Measurements from ENCODE around the gene BMP5. TPM values are rescaled to one million over a fixed set of nuclear protein-coding genes. Genes with fewer than 3 reads are reported as not detected.

Gene BMP5
- polyA plus RNA-seq, 10 donors = 9.5 to 20.3 (median 11.0) TPM

DNA sequence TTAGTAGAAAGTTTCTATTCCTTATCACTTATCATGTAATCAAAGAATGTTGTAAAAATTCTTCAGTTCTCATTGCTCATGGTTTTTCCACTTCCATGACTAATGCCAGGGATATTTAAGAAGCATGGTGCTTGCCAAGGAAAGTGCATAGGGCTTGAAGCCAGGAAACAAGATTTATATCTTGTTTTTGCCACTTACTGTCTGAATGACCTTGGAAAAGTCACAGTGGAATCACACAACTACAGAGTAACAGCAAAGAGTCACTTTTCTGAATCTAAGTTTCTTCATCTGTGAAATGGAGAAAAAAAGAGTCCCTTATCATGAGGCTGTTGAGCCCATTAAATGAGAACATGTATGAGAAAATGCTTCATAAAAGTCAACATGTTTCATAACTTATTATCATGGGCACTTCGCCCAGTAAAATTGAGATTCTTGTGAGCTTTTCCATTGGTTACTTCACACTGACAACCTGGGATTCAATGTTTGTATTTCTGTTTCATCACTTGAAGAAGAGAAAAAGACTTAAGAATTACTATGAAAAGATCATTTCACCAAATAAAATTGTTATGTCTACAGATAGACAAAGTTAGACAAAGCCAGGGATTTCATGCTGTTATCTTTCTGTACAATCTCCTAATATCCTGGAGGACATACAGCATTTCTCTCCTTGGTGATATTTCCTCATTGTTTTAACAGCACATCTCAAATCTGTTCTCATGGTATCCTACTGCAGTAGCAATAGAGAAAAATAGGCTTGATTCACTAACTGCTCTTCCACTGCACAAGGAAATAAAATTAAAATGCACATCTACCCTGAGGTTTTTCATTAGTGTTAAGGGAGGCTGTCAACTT, 7.6 kb upstream of the BMP5 start:
- peak in 2 of 3 donors; percentile 35 to 52 for DNase-seq

- DNase-seq = peak in 1 of 3 donors; percentile 71
Measured at GRCh38 chr6:55877283-55877682, 1.9 kb upstream of the BMP5 start.

- peak in 1 of 3 donors; percentile 61 for DNase-seq
Measured at GRCh38 chr6:55874316-55874715, 1.1 kb downstream of the BMP5 start.

DNA sequence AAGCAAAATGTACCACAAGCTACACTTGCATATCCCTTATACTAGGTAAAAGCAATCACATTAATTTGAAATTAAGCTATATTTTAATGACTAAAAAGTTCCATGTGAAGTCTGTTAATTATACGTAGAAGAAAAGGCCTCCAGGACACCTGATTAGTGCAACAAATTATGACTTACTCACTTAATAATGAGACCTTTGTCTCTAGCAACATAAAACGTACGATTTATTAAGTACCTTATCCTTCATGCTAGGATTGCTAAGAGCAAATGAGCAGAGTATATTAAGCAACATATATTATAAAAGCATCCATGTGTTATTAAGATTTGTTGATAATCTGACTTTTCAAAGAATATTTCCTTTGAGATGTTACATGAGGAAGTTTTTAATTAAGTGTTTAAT, 2.5 kb downstream of the BMP5 start:
- DNase-seq = peak in 1 of 3 donors; percentile 45

DNA sequence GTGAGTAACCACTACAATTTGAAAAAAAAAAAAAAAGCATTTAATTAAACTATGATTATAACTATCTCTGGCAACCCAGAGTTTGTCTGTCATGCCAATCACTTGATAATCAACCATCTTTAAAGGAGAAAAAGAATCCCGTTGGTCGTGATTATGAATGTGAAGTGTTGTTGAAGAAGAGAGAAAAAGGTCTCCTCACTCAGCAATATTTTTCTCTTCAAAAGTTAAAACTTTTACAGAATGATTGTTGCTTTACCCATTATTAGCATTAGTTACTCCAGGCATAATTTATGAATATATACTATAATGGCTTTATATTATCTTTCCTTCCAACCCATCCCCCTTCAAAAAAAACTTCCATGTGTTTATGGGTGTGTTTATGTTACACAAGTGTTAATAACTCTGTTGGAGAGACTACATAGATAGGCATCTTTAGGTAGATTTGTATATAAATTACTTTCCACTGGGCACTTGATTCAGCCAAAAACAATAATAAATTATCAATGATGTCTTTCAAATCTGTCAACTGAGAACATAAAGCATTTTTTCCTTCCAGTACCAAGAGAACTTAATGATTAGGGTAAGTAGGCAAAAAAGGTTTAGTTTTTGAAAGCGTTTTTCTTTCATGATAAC, 5.1 kb downstream of the BMP5 start:
- peak in 1 of 3 donors; percentile 41 for DNase-seq

- DNase-seq = peak in 1 of 3 donors; percentile 32
Measured at GRCh38 chr6:55869674-55870073, 5.7 kb downstream of the BMP5 start.

GRCh38 chr6:55868771-55869479, 6.5 kb downstream of the BMP5 start:
- DNase-seq = peak in 1 of 3 donors; percentile 48

DNA sequence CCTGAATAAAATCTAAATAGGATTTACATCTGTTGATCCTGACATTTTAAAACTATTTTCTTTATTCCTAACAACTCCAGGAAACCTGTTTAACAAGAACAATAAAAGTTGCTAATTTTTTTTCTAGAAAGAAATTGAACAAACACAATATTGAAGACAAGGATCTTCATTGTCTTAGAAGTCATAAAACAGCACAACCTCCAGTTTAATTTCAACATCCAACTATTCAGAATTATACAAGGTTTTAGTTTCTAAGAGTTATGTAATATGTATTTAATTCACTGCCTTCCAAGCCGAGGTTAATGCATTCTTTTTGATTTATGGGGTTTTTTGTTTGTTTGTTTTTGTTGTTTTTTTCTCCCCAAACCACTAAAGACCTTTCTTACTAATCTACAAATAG, 7.2 kb downstream of the BMP5 start:
- DNase-seq = no peak

DNA sequence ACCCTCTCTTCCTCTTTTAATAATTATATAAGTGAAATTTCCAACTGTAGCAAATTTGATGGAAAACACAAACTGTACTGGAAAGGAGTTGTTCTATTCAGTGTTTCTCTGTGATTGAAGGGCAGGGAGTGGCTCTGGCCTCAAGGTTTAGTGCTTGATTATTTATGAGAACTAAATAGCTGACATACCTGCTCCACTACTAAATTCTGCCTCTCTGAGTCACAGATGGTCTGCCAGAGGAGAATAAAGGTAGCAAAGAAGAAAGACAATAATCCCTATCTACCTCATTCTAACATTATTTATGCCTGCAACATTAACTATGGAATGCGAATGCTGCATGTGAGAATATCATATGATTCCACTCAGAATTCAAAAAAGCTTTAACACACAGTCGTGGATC, 9.3 kb downstream of the BMP5 start:
- no peak for DNase-seq

GRCh38 chr6:55853008-55854001, 22.1 kb downstream of the BMP5 start:
- no peak for DNase-seq

GRCh38 chr6:55841341-55841740, 34.0 kb downstream of the BMP5 start:
- DNase-seq = no peak

DNA sequence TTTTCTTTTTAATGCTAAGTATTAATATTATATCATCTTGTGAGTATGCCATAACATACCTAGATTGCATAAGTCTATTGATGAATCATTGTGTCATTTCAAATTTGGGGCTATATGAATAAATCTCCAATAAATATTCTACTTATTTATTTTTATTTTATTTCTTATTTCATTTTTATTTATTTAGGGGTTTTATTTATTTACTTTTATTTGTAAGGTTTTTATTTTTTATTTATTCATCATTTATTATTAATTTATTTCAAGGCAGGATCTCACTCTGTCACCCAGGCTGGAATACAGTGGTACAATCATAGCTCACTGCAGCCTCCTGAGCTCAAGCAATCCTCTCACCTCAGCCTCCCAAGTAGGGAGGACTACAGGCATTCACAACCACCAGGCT, 36.3 kb downstream of the BMP5 start:
- no peak for DNase-seq

- DNase-seq = no peak
Measured at GRCh38 chr6:55836945-55837344, 38.4 kb downstream of the BMP5 start.

- peak in 1 of 3 donors; percentile 26 for DNase-seq
Measured at GRCh38 chr6:55836481-55836880, 38.9 kb downstream of the BMP5 start.

- DNase-seq = peak in 1 of 3 donors; percentile 20
Measured at GRCh38 chr6:55835220-55835619, 40.2 kb downstream of the BMP5 start.

DNA sequence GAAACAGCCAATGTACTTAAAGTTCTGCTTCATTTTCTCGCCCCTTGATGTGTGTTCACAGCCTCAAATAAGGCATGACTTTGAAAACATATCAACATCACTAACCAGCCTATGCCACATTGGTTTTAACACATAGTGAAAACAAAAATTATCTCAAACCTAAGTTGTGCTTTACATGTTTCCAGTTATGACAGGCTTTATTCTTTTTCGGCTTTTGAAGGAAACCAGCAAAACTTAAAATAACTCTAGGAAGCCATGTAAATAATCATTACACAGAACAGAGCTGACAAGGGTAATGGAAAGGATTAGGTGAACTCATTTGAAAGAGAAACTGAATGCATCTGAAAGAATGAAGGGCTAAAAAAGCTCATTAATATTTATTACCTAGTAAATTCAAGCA, 42.1 kb downstream of the BMP5 start:
- no peak for DNase-seq

DNA sequence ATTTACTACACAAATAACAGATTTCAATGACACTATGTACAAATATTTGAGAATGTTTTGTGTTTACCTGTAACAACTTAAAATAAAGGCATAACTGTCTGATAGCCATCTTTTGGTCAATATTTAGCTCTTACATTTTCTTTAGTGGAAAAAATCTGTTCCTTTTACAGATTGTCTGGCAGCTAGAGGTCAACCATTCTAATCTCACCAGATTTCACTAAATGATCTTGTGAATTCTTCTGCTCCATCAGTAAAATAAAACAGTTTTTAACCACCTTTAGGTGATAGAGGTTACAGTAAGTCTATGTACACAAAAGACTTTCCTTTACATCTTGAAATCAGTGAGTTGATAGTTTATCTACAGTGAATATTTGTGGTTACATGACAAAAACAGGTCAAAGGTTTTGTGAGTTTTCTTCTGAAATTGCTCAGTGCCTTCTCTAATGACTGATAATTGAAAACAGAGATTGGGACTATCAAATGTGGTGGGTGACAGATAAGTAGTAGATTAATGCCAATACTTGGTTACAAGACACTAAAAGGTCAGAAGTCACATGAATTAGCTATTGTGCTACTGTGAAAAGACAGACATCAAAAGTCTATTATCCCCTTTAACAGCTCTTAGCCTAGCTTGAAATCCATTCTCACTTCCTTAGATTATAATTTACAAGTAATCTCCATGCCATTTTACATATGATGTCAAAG, 47.4 kb downstream of the BMP5 start:
- no peak for DNase-seq

GRCh38 chr6:55826941-55827340, 48.4 kb downstream of the BMP5 start:
- DNase-seq = no peak

GRCh38 chr6:55825402-55826051, 49.9 kb downstream of the BMP5 start:
- peak; percentile 14 to 40 (median 18) for DNase-seq

- DNase-seq = peak in 1 of 3 donors; percentile 23
Measured at GRCh38 chr6:55822815-55823214, 52.6 kb downstream of the BMP5 start.

All from muscle of back (tissue), 11 donors.